COLO668 (cell line): ENCODE results near the gene MPV17L.
"Not testable (repeated sequence)": the region's sequence is repeated elsewhere in the genome, so short reads cannot be mapped to it uniquely, and the experiment has no call there.

Source experiments
- DNase-seq: peaks from one replicate; lab custom pipeline; 2025; ENCODE audit not compliant: unreplicated experiment; lab: John Stamatoyannopoulos, UW

MPV17L gene

DNA sequence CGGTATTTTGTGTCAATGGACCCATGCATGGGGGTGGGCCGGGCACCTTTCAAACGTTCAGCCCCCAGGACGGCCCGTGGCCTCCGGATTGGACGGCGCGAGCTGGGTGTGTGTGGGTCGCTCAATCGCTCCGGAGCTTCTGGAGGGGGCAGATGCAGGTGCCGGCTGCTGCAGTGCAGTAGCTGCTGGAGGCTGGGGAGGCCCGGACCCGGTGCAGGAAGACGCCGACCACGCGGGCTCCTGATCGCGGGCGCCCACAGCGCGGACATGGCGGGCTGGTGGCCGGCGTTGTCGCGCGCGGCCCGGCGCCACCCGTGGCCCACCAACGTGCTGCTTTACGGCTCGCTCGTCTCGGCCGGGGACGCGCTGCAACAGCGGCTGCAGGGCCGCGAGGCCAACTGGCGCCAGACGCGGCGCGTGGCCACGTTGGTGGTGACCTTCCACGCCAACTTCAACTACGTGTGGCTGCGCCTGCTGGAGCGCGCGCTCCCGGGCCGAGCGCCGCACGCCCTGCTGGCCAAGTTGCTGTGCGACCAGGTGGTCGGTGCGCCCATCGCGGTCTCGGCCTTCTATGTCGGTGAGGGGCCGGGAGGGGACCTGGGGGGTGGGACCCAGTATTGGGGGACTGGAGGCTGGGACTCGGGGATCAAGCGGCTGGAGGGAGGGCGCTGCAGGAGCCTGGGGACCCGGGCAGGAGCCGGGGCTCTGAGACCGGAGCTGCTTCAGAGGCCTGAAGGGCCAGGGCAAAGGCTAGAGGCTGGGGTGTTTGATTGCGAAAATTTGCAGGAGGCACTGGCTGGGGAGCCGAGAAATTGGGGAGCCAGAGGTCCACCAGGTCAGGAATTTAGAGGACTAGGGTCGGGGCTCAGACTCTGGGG lies at the start of gene MPV17L:
TSS of gene MPV17L (plus strand) at position 124 of the 878 bp plus-strand sequence. CDS start at position 268, 144 bp downstream.
- DNase-seq, result not testable (repeated sequence)

DNA sequence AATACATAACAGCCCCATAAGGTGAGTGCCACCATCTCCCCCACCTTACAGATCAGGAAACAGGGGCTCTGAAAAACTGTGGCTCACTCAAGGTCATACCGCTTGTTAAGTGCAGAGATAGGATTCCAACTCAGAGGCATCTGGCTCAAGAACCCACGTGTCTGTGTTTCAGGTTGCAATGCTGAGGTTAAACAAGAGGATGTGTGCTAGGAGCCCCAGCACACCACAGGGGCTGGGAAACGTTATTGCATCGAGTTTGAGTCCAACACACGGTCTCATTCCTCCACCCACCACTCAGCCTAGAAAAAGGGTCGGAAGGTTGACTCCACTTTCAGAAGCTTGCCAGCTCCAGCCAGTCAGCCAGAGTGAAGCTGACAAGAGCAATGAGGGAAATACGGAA lies 46.8 kb upstream of the MPV17L start:
- not testable (repeated sequence) for DNase-seq

DNA sequence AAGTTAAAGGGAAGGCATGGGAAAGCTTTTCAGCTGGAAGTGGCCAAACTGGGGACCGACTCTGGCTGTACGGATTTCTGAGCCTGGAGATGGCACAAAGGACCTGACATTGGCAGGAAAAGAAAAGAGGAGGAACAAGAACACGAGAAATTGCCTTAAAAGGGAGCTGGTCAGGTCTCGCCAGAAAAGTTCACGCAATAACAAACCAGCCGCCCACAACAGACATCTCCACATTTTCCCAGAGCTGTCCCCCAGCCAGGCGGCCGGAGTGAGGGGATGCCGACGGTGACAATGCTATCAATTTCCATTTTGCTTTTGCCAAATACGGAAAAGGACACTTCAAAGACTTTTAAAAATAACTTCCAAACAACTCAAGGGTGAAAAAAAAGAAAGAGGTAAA lies 44.3 kb upstream of the MPV17L start:
- not testable (repeated sequence) for DNase-seq

DNA sequence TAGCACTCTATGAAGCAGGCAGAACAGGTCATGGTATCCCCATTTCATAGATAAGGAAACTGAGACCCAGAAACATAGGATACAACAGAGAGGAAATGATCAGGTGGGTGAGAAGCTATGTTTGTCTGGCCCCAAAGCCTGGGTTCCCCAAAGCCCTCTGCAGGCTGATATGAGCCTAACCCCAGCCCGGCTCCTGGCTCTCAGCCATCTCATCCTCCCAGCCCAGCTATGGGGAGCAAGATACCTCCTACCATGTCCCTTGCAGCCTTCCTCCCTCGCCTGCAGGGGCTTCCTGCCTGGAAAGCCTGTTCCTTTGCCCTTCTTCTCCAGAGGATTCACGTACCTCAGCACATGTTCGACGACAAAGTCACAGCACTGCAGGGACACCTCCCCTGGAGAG lies 43.8 kb upstream of the MPV17L start:
- DNase-seq, result not testable (repeated sequence)

DNA sequence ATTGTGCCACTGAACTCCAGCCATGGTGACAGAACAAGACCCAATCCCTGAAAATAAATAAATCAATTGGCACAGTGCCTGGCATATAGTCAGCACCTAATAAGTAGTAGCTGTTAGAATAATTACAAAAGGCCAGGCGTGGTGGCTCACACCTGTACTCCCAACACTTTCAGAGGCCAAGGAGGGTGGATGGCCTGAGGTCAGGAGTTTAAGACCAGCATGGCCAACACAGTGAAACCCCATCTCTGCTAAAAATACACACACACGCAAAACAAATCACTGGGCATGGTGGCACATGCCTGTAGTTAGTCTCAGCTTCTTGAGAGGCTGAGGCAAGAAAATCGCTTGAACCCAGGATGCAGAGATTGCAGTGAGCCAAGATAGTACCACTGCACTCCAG lies 42.7 kb upstream of the MPV17L start:
- DNase-seq, result not testable (repeated sequence)

DNA sequence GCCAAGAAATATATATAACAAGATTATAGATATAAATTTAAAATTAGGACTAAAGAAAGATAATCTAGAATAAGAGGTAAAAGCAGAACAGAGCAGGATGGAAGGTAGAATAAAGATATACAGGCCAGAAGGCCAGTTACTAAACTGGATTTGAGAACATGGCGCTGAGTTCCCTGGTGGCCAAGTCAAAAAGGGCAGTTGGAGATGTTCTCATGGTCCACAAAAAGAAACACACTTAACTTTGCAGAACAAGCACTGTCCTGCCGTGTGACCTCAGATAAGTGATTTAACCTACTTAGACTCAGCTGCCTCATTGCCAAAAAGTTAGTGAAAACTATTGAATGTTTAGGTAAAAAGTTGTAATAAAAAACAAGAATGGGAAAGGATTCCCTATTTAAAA lies 40.7 kb upstream of the MPV17L start:
- DNase-seq, result not testable (repeated sequence)

DNA sequence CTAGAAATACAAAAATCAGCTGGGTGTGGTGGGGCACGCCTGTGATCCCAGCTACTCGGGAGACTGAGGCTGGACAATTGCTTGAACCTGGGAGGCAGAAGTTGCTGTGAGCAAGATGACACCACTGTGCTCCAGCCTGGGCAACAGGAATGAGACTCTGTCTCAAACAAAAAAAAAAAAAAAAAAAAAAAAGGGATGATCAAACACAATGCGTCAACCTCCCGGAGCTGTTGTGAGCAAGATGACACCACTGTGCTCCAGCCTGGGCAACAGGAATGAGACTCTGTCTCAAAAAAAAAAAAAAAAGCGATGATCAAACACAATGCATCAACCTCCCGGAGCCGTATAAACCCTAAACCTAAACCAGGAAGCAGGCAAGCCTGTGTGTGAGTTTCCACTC lies 38.1 kb upstream of the MPV17L start:
- not testable (repeated sequence) for DNase-seq

DNA sequence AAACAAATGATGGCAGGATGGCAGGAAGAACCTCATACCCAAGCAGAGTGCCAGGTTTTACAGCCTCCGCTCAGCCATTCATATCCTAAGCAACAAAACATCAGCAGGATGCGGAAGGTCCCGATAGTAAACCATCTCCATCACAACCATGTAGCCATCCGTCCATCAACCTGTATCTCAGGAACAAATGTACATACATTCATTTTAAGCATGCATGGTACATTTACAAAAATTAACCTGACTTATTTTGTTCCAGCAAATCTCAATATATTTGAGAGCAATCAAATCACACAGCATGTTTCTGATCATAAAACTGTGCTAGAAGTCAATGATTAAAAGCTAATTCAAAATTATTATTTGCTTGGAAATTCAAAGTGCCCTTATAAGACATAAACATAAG lies 17.4 kb upstream of the MPV17L start, which contains the start of gene NPIPA5:
TSS of gene NPIPA5 (minus strand) at position 101 of the 400 bp plus-strand sequence. CDS start at position 101, 0 bp downstream.
- not testable (repeated sequence) for DNase-seq

DNA sequence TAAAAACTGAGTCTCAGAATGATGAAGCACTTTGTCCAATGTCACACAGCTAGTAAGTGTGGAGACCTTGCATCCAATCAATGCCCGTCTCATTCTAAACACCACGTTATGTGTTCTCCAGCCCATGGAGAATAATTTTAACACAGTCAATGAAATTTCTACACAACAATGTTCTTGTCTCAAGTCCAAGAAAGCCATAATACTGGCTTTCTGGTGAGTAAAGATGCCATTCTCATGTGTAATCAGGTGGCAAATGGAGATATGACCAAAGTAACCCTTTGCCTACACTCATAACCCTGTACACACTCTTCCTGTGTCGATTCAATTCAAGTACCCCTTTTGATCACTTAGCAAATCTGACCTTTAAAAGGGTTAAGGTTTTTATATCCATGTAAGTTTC lies 12.7 kb upstream of the MPV17L start:
- not testable (repeated sequence) for DNase-seq

DNA sequence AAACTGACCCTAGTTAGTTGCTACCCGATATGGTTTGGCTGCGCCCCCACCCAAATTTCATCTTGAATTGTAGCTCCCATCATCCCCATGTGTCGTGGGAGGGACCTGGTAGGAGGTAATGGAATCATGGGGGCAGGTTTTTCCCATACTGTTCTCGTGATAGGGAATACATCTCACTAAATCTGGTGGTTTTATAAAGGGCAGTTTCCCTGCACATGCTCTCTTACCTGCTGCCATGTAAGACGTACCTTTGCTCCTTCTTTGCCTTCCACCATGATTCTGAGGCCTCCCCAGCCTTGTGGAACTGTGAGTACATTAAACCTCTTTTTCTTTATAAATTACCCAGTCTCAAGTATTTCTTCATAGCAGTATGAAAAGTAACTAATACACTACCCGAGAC lies 7.5 kb upstream of the MPV17L start:
- not testable (repeated sequence) for DNase-seq

DNA sequence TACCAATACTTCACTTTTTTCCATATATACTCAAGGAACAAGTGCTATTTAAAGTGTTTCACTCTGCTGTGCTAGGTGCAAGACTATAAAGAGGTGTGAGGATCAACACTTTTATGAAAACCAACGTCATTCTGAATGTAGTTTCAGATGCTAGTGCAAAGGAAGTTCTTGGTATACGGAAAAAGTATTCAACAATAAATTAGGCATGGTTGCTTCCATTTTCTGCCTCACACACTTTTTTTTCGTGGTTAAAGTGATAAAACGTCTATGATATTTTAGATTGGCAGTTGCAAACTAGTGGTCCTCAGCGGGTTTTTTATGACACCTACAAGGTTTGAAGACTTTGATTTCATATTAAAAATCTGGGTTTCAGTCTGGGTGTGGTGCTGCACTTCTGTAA lies 5.6 kb upstream of the MPV17L start:
- not testable (repeated sequence) for DNase-seq

DNA sequence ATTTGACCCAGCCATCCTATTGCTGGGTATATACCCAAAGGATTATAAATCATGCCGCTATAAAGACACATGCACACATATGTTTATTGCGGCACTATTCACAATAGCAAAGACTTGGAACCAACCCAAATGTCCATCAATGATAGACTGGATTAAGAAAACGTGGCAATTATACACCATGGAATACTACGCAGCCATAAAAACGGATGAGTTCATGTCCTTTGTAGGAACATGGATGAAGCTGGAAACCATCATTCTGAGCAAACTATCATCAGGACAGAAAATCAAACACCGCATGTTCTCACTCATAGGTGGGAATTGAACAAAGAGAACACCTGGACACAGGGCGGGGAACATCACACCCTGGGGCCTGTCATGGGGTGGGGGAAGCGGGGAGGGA lies 2.5 kb upstream of the MPV17L start:
- not testable (repeated sequence) for DNase-seq

DNA sequence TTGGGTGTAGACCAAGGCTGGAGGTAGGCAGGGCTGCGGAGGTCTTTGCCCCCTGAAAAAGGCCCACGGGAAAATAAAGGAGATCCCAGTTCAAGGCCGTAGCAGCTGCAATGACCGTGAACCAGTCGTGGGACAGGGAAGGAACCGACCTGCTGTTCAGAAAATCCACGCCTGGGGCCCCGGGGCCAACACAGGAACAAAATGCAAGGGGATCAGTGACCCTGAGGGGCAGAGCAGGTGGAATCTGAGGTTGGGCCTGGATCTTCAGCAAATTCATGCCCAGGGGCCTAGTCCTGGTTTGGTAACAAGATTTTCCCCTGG lies 915 bp downstream of the MPV17L start:
- not testable (repeated sequence) for DNase-seq

DNA sequence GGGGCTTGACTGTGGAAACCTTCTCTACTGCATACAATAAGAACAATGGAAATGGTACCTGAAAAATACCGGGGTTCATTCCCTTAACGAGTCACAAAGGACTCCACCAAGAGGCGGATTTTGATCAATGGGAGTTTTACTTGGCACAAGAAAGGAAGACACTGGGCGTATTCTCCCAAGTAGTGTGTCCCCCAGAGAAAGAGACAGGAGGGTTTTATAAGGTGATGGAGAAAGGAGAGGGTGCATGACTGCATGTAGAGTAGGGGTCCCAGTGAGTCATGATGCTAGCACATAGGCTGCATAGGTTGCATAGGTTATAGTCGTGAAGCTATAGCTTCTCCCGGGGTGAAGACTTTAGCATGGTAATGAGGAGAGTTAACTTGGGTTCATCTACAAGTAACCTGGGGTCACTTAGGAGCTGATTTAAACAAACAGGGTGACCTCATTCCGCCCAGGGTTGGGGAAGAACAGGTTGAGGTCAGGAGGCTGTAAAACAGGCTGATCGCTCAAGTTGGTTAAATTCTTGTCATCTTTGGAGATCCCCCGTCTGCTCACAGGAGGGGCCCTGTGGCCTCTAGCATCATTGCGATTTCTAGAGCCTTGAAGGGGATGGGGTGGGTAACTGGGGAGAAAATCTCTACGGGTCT lies 1.5 kb downstream of the MPV17L start:
- DNase-seq, result no peak

DNA sequence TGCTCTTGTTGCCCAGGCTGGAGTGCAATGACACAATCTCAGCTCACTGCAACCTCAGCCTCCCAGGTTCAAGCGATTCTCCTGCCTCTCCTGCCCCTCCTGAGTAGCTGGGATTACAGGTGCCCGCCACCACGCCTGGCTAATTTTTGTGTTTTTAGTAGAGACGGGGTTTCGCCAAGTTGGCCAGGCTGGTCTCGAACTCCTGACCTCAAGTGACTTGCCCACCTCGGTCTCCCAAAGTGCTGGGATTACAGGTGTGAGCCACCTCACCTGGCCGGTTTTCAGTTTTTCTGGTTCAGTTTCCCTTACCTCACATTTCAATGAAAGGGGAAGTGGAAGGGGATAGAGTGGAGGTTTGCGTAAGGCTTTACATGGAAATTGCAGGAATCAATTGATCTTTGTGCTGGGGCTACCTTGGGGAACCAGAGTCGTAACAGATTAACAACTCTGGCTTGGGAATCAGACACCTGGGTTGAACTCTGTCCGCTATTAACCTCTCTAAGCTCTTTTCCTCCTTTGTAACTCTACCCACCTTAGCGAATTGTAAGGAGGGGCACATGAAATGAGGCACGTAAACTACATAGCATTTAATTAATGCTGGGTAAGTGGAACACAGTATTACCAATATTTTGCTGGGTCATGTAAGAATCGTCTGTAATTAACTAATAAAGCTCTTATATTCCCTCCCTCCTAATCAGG lies 3.2 kb downstream of the MPV17L start:
- no peak for DNase-seq

DNA sequence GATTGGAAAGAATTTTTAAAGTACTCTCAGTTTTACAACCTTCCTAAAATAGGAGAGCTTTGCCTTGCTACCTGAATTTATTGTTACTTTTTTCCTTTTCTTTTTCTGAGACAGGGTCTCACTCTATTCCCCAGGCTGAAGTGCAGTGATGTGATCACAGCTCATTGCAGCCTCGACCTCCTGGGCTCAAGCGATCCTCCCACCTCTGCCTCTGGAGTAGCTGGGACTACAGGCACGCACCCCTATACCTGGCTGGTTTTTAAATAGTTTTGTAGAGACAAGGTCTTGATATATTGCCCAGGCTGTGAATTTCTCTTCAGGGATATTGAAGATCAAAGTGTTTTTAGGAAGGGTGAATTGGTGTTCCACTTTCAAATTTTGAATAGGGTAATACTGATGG lies 3.8 kb downstream of the MPV17L start:
- no peak for DNase-seq

DNA sequence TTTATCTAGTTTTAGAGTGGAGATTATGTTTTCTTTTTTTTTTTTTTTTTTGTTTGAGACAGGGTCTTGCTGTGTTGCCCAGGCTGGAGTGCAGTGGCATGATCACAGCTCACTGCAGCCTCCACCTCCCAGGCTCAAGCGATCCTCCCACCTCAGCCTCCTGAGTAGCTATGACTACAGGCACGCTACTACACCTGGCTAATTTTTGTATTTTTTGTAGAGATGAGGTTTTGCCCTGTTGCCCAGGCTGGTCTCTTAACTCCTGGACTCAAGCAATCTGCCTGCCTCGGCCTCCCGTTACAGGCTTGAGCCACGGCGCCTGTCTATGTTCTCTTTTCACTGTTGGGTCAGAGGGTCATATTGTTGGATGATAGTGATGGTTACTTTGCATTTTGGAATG lies 4.8 kb downstream of the MPV17L start:
- DNase-seq, result not testable (repeated sequence)

DNA sequence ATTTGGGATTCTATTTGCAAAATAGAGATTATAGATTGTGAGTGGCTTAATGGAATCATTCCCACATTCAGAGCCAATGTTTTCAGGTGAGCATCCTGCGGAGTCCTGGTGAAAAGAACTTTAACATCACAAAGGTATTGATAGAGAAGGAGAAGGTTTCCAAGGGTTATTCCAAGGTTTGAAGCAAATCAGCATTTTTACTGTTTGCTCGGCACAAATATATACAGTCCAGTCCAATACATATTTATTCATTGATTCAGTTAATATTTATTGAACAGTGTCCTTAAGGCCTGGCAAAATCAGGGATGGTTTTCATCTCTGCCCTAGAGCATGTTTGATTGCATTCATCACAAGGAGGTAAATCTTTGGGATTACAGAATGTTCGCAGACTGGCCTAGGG lies 6.4 kb downstream of the MPV17L start:
- no peak for DNase-seq

DNA sequence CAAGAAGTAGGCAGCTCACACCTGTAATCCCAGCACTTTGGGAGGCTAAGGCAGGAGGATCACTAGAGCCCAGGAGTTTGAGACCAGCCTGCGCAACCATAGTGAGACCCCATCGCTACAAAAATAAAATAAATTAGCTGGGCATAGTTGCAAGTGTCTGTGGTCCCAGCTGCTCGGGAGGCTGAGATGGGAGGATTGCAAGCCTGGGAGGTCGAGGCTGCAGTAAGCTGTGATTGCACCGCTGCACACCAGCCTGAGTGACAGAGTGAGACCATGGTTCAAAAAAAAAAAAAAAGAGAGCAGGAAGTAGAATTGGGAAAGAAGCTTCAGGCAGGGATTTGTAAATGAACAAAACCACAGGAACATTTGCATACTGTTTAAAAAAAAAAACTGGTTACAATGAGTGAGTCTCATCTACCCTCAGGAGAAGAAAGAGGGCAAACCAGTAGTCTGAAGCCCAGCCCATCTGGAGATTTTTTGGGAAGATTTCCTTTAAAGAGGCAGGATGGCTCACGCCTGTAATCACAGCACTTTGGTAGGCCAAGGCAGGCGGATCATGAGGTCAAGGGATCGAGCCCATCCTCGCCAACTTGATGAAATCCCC lies 7.9 kb downstream of the MPV17L start:
- no peak for DNase-seq

DNA sequence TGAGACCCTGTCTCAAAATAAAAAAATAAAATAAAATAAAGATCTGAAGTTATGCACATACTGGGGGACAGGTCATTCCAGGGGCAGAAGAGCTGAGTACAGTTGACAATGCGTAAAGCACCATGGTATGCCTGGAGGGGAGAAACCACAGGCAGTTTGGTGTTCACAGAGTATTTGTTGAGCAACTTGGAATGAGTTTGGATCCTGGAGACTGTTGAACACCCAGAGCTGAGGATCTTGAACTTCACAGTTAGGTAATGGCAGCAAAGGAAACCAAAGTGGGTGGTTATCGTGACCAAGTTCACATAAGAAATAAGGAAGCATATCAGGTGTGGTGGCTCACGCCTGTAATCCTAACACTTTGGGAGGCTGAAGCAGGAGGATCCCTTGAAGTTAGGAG lies 8.5 kb downstream of the MPV17L start:
- DNase-seq, result not testable (repeated sequence)

DNA sequence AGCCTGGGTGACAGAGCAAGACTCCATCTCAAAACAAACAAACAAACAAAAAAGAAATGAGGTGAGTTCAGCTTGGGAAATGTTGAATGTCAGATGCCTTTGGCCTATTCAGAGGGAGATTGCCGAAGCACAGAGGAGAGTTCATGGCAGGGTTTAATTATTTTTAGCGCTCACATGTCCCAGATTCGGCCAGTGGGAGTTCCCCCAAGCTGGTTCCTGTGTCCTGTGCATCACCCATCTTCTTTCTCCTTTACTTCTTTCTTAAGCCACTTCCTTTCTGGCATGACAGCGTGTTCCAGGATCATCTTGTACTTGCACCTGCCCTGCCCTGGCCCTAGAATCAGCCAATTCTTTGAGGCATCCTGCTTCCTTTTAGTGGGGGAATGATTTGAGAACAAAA lies 9.2 kb downstream of the MPV17L start:
- no peak for DNase-seq
